GM23338 (cell line): ENCODE data around the gene RIC1.

Experiments used
- CTCF ChIP-seq, 2 experiments: fragments of 200-600 bp in 1 of 2; sonication (generic) in 1 of 2; conservative IDR thresholded peaks; 2 replicates each; pipeline versions ENCODE4 v1.5.1 to v1.6.1; 2016 to 2017; ENCODE audit warnings: antibody characterized with exemption in 2 of 2, low read depth in 2 of 2, mild to moderate bottlenecking in 2 of 2, moderate library complexity in 1 of 2
- EZH2 ChIP-seq: fragments of 200-600 bp; sonication (generic); IDR thresholded peaks from one replicate; pipeline ENCODE4 v1.8.0; 2017; ENCODE audit warnings: antibody characterized with exemption, mild to moderate bottlenecking, low read depth; ENCODE audit not compliant: unreplicated experiment
- POLR2AphosphoS5 ChIP-seq: IDR thresholded peaks from 2 replicates; pipeline ENCODE4 v1.6.1; 2016; ENCODE audit warnings: antibody characterized with exemption, low read depth
- STAT1 ChIP-seq: IDR thresholded peaks from one replicate; pipeline ENCODE4 v1.6.1; 2016; ENCODE audit warnings: antibody characterized with exemption; ENCODE audit not compliant: unreplicated experiment

- TF ChIP-seq CTCF (conservative IDR thresholded peaks at IDR 0.05; ENCODE audit: low read depth in 2 of 2) = no peak
- TF ChIP-seq POLR2AphosphoS5 = no peak
- TF ChIP-seq EZH2 = no peak
- no peak for TF ChIP-seq STAT1
Observed at GRCh38 chr9:5750569-5750968, 121.7 kb downstream of the RIC1 start.
